K562 (cell line): ENCODE results near the gene TPGS2. TPM values are rescaled to one million over a fixed set of nuclear protein-coding genes. Genes with fewer than 3 reads are reported as not detected.

Experiments used
- ESRRA ChIP-seq: fragments of 450-650 bp; IDR thresholded peaks from 2 replicates; pipeline ENCODE4 v1.6.1; 2014; ENCODE audit warnings: low read depth, mild to moderate bottlenecking, moderate library complexity, borderline replicate concordance
- HNRNPUL1 ChIP-seq: fragments of 200-400 bp; formaldehyde crosslinking; IDR thresholded peaks from 2 replicates; pipeline ENCODE4 v1.6.1; 2017; ENCODE audit warnings: low read length
- LCOR ChIP-seq: sonication (generic); formaldehyde crosslinking; IDR thresholded peaks from 2 replicates; pipeline ENCODE4 v1.8.0; 2022; ENCODE audit warnings: mild to moderate bottlenecking, missing genetic modification reagents
- PHF20 ChIP-seq: fragments of 450-650 bp; IDR thresholded peaks from 2 replicates; pipeline ENCODE4 v1.6.1; 2018; ENCODE audit not compliant: partially characterized antibody
- RBFOX2 ChIP-seq: fragments of 200-400 bp; formaldehyde crosslinking; IDR thresholded peaks from 2 replicates; pipeline ENCODE4 v1.6.1; 2017; ENCODE audit warnings: low read depth, mild to moderate bottlenecking, low read length, moderate library complexity
- TAF9B ChIP-seq: fragments of 450-650 bp; IDR thresholded peaks from 2 replicates; pipeline ENCODE4 v1.6.1; 2018; ENCODE audit warnings: mild to moderate bottlenecking; ENCODE audit not compliant: partially characterized antibody
- ZNF133 ChIP-seq: fragments of 250-450 bp; sonication (Bioruptor Pico); IDR thresholded peaks from 2 replicates; pipeline ENCODE4 v1.4.0; 2020; ENCODE audit warnings: mild to moderate bottlenecking
- polyA plus RNA-seq, 8 experiments: library from polyadenylated mRNA; depleted of rRNA in 4 of 8; stranded (reverse) in 5 of 8; unstranded in 3 of 8; fragments of >200 nt; fragmentation: Nextera tagmentation in 2 of 8; fragmentation: Illumina TruSeq in 1 of 8; extraction: Ambion mirVana in 2 of 8; extraction: Trizol in 1 of 8; gene quantifications; 2 replicates each; pipeline versions ENCODE4 v1.2.1 to v1.2.3, GENCODE V29; 2011 to 2014; ENCODE audit warnings: inconsistent platforms in 1 of 8, missing spikeins in 1 of 8
- total RNA-seq, 7 experiments: library from RNA; depleted of rRNA in 6 of 7; stranded (reverse); fragments of >200 nt in 6 of 7; fragmentation: Illumina TruSeq in 2 of 7; extraction: Trizol in 2 of 7; gene quantifications; 2 replicates each; pipeline versions ENCODE4 v1.2.1 to v1.2.3, GENCODE V29; 2011 to 2021; ENCODE audit warnings: low replicate concordance in 1 of 7
- TF ChIP-seq, protein P1 (sequence below): fragments of 450-650 bp; IDR thresholded peaks from 2 replicates; pipeline ENCODE4 v1.6.1; 2016; ENCODE audit warnings: mild to moderate bottlenecking, moderate library complexity
- TF ChIP-seq, protein P2 (sequence below): fragments of 450-650 bp; formaldehyde crosslinking; IDR thresholded peaks from 2 replicates; pipeline ENCODE4 v1.4.0; 2020; ENCODE audit warnings: mild to moderate bottlenecking
- TF ChIP-seq, protein P3 (sequence below): fragments of 450-650 bp; IDR thresholded peaks from 2 replicates; pipeline ENCODE4 v1.6.1; 2016; ENCODE audit warnings: borderline replicate concordance
- TF ChIP-seq, protein P4 (sequence below): sonication (generic); formaldehyde crosslinking; IDR thresholded peaks from 2 replicates; pipeline ENCODE4 v1.8.0; 2022; ENCODE audit warnings: missing genetic modification reagents, mild to moderate bottlenecking, moderate library complexity, borderline replicate concordance

The TPGS2 gene
- total and polyA plus RNA-seq, 9 of the 15 experiments (the other 6 are each of a cell fraction or from before 2014, with no cell fraction given): 94.2 to 449 (median 134) TPM

DNA sequence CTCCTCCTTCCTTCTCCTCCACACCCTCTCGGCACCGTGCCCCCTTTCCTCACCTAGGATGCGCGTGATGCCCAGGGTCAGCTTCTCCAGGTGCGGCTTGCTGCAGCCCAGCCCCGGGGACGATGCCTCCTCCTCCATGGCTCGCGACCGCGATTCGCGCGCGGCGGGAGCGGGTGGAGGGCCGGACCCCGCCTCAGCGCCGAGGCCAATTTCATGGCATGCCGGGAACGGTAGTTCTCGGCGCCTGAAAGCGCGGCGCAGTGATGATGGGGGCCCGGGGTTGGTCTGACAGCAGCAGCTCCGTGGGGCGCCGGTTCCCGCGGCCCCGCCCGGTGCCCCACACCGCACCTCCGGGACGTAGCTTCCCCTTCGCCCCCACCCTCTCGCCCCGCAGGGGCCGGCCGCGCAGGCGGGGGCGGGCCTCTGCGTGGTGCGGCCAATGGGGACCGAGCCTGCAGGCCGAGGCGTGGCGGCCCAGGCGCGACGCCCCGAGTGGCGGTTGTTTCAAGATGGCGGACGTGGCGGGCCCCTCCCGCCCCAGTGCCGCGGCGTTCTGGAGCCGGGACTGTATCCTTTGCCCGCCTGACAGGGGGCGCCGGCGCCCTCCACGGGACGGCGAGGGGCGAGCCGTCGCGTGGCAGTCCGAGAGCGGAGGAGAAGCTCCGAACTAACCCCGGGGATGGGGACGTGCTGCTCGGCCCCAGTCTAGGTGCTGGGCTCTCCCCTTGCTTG, at the start of gene TPGS2, which contains the start of gene KIAA1328 (continued):
- TF ChIP-seq, protein P1, sequence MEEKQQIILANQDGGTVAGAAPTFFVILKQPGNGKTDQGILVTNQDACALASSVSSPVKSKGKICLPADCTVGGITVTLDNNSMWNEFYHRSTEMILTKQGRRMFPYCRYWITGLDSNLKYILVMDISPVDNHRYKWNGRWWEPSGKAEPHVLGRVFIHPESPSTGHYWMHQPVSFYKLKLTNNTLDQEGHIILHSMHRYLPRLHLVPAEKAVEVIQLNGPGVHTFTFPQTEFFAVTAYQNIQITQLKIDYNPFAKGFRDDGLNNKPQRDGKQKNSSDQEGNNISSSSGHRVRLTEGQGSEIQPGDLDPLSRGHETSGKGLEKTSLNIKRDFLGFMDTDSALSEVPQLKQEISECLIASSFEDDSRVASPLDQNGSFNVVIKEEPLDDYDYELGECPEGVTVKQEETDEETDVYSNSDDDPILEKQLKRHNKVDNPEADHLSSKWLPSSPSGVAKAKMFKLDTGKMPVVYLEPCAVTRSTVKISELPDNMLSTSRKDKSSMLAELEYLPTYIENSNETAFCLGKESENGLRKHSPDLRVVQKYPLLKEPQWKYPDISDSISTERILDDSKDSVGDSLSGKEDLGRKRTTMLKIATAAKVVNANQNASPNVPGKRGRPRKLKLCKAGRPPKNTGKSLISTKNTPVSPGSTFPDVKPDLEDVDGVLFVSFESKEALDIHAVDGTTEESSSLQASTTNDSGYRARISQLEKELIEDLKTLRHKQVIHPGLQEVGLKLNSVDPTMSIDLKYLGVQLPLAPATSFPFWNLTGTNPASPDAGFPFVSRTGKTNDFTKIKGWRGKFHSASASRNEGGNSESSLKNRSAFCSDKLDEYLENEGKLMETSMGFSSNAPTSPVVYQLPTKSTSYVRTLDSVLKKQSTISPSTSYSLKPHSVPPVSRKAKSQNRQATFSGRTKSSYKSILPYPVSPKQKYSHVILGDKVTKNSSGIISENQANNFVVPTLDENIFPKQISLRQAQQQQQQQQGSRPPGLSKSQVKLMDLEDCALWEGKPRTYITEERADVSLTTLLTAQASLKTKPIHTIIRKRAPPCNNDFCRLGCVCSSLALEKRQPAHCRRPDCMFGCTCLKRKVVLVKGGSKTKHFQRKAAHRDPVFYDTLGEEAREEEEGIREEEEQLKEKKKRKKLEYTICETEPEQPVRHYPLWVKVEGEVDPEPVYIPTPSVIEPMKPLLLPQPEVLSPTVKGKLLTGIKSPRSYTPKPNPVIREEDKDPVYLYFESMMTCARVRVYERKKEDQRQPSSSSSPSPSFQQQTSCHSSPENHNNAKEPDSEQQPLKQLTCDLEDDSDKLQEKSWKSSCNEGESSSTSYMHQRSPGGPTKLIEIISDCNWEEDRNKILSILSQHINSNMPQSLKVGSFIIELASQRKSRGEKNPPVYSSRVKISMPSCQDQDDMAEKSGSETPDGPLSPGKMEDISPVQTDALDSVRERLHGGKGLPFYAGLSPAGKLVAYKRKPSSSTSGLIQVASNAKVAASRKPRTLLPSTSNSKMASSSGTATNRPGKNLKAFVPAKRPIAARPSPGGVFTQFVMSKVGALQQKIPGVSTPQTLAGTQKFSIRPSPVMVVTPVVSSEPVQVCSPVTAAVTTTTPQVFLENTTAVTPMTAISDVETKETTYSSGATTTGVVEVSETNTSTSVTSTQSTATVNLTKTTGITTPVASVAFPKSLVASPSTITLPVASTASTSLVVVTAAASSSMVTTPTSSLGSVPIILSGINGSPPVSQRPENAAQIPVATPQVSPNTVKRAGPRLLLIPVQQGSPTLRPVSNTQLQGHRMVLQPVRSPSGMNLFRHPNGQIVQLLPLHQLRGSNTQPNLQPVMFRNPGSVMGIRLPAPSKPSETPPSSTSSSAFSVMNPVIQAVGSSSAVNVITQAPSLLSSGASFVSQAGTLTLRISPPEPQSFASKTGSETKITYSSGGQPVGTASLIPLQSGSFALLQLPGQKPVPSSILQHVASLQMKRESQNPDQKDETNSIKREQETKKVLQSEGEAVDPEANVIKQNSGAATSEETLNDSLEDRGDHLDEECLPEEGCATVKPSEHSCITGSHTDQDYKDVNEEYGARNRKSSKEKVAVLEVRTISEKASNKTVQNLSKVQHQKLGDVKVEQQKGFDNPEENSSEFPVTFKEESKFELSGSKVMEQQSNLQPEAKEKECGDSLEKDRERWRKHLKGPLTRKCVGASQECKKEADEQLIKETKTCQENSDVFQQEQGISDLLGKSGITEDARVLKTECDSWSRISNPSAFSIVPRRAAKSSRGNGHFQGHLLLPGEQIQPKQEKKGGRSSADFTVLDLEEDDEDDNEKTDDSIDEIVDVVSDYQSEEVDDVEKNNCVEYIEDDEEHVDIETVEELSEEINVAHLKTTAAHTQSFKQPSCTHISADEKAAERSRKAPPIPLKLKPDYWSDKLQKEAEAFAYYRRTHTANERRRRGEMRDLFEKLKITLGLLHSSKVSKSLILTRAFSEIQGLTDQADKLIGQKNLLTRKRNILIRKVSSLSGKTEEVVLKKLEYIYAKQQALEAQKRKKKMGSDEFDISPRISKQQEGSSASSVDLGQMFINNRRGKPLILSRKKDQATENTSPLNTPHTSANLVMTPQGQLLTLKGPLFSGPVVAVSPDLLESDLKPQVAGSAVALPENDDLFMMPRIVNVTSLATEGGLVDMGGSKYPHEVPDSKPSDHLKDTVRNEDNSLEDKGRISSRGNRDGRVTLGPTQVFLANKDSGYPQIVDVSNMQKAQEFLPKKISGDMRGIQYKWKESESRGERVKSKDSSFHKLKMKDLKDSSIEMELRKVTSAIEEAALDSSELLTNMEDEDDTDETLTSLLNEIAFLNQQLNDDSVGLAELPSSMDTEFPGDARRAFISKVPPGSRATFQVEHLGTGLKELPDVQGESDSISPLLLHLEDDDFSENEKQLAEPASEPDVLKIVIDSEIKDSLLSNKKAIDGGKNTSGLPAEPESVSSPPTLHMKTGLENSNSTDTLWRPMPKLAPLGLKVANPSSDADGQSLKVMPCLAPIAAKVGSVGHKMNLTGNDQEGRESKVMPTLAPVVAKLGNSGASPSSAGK: peak; percentile 79; the same call in 1 of the 2 replicates
- peak; percentile 91 for TF ChIP-seq RBFOX2
- TF ChIP-seq LCOR (CRISPR knock-in tag): 0 out of 2 replicates have a peak, but pooled peaks have one; percentile 37
- peak; percentile 46 for TF ChIP-seq PHF20
- TF ChIP-seq, protein P2, sequence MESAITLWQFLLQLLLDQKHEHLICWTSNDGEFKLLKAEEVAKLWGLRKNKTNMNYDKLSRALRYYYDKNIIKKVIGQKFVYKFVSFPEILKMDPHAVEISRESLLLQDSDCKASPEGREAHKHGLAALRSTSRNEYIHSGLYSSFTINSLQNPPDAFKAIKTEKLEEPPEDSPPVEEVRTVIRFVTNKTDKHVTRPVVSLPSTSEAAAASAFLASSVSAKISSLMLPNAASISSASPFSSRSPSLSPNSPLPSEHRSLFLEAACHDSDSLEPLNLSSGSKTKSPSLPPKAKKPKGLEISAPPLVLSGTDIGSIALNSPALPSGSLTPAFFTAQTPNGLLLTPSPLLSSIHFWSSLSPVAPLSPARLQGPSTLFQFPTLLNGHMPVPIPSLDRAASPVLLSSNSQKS (CRISPR knock-in tag): no peak
- peak; percentile 28; the same call in 1 of the 2 replicates for TF ChIP-seq ESRRA
- TF ChIP-seq ZNF133: no peak
- TF ChIP-seq, protein P3, sequence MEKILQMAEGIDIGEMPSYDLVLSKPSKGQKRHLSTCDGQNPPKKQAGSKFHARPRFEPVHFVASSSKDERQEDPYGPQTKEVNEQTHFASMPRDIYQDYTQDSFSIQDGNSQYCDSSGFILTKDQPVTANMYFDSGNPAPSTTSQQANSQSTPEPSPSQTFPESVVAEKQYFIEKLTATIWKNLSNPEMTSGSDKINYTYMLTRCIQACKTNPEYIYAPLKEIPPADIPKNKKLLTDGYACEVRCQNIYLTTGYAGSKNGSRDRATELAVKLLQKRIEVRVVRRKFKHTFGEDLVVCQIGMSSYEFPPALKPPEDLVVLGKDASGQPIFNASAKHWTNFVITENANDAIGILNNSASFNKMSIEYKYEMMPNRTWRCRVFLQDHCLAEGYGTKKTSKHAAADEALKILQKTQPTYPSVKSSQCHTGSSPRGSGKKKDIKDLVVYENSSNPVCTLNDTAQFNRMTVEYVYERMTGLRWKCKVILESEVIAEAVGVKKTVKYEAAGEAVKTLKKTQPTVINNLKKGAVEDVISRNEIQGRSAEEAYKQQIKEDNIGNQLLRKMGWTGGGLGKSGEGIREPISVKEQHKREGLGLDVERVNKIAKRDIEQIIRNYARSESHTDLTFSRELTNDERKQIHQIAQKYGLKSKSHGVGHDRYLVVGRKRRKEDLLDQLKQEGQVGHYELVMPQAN: peak; percentile 82; the same call in 1 of the 2 replicates
- TF ChIP-seq, protein P4, sequence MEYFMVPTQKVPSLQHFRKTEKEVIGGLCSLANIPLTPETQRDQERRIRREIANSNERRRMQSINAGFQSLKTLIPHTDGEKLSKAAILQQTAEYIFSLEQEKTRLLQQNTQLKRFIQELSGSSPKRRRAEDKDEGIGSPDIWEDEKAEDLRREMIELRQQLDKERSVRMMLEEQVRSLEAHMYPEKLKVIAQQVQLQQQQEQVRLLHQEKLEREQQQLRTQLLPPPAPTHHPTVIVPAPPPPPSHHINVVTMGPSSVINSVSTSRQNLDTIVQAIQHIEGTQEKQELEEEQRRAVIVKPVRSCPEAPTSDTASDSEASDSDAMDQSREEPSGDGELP (CRISPR knock-in tag): peak; percentile 54
- no peak for TF ChIP-seq HNRNPUL1
- no peak for TF ChIP-seq TAF9B
